Aortic smooth muscle cell (primary cell): ENCODE measurements around the gene KRT28. TPM values are rescaled to one million over a fixed set of nuclear protein-coding genes. Genes with fewer than 3 reads are reported as not detected.

Experiments
- total RNA-seq: library from RNA; depleted of rRNA; stranded (reverse); fragments of >200 nt; gene quantifications from 2 replicates; pipeline ENCODE4 v1.2.3, GENCODE V29; 2014

The KRT28 gene, protein sequence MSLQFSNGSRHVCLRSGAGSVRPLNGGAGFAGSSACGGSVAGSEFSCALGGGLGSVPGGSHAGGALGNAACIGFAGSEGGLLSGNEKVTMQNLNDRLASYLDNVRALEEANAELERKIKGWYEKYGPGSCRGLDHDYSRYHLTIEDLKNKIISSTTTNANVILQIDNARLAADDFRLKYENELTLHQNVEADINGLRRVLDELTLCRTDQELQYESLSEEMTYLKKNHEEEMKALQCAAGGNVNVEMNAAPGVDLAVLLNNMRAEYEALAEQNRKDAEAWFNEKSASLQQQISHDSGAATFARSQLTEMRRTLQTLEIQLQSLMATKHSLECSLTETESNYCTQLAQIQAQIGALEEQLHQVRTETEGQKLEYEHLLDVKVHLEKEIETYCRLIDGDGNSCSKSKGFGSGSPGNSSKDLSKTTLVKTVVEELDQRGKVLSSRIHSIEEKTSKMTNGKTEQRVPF
- total RNA-seq: not detected in 2 replicates

DNA sequence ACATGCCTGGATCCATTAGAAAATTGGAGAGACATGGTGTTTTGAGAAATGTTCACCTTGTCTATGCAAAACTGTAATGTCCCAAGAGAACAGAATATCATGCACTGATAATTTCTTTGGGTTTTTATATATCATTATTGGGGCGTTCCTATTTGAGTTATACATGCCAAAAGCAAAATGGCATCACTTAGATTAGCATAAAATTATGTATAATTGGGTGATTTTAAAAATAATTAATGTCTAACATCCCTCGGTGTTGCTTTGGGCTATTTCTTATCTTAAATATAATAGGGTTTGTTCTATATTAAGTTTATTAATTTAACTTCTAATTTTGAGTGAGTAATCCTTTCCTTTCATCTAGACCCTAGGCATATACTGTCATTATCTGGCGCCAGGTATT lies at the start of gene KRT28:
Gene KRT28 (minus strand): TSS at position 101 of the 400 bp plus-strand sequence. CDS start 66 bp downstream, at position 35.

GRCh38 chr17:40822132-40822812 lies 22.5 kb upstream of the KRT28 start, which contains the start of gene KRT10:
Gene KRT10, minus strand, starts transcription at chr17:40822614. Its CDS starts 29 bp downstream, at chr17:40822585.

DNA sequence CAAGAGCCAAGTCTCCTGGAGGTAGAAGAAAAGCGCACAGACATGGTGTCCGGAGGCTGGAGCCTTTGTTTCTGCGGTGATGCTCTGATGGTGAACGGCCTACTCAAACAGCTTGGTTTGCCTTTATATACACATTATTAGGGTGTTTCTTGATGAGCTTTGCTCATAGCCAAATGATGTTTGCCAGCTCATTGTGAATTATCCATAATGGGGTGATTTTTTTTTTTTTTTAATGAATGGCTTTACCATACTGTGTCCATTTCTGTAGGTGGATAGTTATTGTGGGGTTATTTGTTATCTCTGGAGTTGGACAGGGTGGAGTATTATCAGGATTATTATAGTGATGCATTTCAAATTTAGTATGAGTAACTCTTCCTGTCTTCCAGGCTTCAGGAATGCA lies 17.3 kb downstream of the KRT28 start, which contains the start of gene KRT27:
Gene KRT27 (minus strand): TSS at position 101 of the 400 bp plus-strand sequence. CDS start 57 bp downstream, at position 44.

DNA sequence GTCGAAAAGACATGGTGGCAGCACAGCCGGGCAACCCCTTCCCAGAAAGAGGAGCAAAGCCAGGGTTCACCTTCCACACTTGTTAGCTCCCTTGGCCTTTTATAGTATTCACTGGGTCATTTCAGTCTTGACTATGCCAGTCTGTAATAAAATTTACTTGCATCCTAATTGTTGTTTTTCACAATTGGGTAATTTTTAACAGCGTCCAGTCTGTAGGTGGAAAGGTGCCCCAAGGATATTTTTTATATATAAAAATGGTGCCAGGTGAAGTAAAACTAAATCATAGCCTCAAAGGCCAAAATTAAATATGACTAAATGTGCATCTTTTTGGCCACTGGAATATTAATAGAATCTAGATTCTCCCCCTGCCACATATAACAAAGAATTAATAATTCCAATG lies 27.7 kb downstream of the KRT28 start, which contains the start of gene KRT26:
Gene KRT26 (minus strand): TSS at position 101 of the 400 bp plus-strand sequence. CDS start 88 bp downstream, at position 13.

GRCh38 chr17:40755231-40755630 lies 44.5 kb downstream of the KRT28 start, which contains the start of gene KRT25:
Gene KRT25, minus strand, starts transcription at chr17:40755331. Its CDS starts 60 bp downstream, at chr17:40755271.

Other genes starting within 250 kb of the KRT28 start
- 0.13 TPM in 1 of 2 replicates, not detected in the other for gene CCR7, start 234.5 kb downstream of the KRT28 start, total RNA-seq
- 92.3 and 94.1 TPM in 2 replicates for gene SMARCE1, start 152.1 kb downstream of the KRT28 start, total RNA-seq
- gene KRT222, start 134.8 kb downstream of the KRT28 start, total RNA-seq: not detected in 2 replicates
- not detected in 2 replicates for gene KRT24, start 96.2 kb downstream of the KRT28 start, total RNA-seq
- gene KRT25, start 44.6 kb downstream of the KRT28 start, total RNA-seq: not detected in 2 replicates
- gene KRT26, start 27.8 kb downstream of the KRT28 start, total RNA-seq: not detected in 2 replicates
- not detected in 2 replicates for gene KRT27, start 17.4 kb downstream of the KRT28 start, total RNA-seq
- gene KRT10, start 22.7 kb upstream of the KRT28 start, total RNA-seq: 3.0 and 3.8 TPM in 2 replicates
- not detected in 2 replicates for gene KRT12, start 67.3 kb upstream of the KRT28 start, total RNA-seq
- gene KRT20, start 85.3 kb upstream of the KRT28 start, total RNA-seq: not detected in 2 replicates
- gene KRT23, start 137.7 kb upstream of the KRT28 start, total RNA-seq: not detected in 2 replicates
- not detected in 2 replicates for gene KRT39, start 167.0 kb upstream of the KRT28 start, total RNA-seq
- gene KRT40, start 184.4 kb upstream of the KRT28 start, total RNA-seq: not detected in 2 replicates
- gene KRTAP3-3, start 194.2 kb upstream of the KRT28 start, total RNA-seq: not detected in 2 replicates
- gene KRTAP3-2, start 199.9 kb upstream of the KRT28 start, total RNA-seq: not detected in 2 replicates
- not detected in 2 replicates for gene KRTAP3-1, start 209.2 kb upstream of the KRT28 start, total RNA-seq
- gene KRTAP1-5, start 227.2 kb upstream of the KRT28 start, total RNA-seq: not detected in 2 replicates
- gene KRTAP1-4, start 230.2 kb upstream of the KRT28 start, total RNA-seq: not detected in 2 replicates
- not detected in 2 replicates for gene KRTAP1-3, start 234.9 kb upstream of the KRT28 start, total RNA-seq
- not detected in 2 replicates for gene KRTAP1-1, start 241.5 kb upstream of the KRT28 start, total RNA-seq
- not detected in 2 replicates for gene KRTAP2-1, start 247.4 kb upstream of the KRT28 start, total RNA-seq